ENCODE results near the gene PRKCH. TPM values are rescaled to one million over a fixed set of nuclear protein-coding genes. Genes with fewer than 3 reads are reported as not detected.

Gene PRKCH
- total RNA-seq, 2 donors from 2014 or later, result 24.6 to 73.6 TPM

DNA sequence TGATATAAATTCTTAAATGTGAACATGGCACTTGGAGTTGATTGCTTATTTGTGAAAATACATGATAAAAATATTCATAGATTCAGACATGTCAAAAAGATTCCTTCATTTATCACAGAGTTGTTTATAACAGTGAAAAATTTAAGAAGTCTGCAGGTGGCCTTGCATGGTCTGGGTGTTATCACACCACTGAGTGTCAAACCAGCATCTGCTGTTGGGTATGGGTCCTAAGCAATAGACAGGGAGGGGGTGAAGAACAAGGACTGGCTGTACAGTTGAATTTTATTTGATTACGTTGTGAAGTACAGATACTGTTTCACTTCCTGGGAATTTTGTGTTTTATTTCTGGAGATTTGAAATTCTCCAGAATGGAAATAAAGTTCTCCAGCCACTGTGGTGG is 193.5 kb downstream of the PRKCH start:
- Histone ChIP-seq H3K4me1 (ENCODE audit: control insufficient read depth in 1 of 2, low read depth in 2 of 2) (peaks cover 17 to 29% of the 10 kb centered on the region in 2 donors), H3K4me3 (no peak overlapping the region), H3K9me3 (no peaks in the 10 kb centered on the region), H3K27me3 (replicated peaks; ENCODE audit: insufficient read depth) (no peaks in the 10 kb centered on the region), H3K36me3 (no peaks in the 10 kb centered on the region), H3K27ac (no peak overlapping the region)
- ATAC-seq (ENCODE audit: insufficient number of reproducible peaks, low FRiP score, low read depth), result no peak
- no peak for DNase-seq (ENCODE audit: low spot score)
- TF ChIP-seq, protein P1, sequence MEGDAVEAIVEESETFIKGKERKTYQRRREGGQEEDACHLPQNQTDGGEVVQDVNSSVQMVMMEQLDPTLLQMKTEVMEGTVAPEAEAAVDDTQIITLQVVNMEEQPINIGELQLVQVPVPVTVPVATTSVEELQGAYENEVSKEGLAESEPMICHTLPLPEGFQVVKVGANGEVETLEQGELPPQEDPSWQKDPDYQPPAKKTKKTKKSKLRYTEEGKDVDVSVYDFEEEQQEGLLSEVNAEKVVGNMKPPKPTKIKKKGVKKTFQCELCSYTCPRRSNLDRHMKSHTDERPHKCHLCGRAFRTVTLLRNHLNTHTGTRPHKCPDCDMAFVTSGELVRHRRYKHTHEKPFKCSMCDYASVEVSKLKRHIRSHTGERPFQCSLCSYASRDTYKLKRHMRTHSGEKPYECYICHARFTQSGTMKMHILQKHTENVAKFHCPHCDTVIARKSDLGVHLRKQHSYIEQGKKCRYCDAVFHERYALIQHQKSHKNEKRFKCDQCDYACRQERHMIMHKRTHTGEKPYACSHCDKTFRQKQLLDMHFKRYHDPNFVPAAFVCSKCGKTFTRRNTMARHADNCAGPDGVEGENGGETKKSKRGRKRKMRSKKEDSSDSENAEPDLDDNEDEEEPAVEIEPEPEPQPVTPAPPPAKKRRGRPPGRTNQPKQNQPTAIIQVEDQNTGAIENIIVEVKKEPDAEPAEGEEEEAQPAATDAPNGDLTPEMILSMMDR (IDR thresholded peaks at IDR 0.05), result no peak

DNA sequence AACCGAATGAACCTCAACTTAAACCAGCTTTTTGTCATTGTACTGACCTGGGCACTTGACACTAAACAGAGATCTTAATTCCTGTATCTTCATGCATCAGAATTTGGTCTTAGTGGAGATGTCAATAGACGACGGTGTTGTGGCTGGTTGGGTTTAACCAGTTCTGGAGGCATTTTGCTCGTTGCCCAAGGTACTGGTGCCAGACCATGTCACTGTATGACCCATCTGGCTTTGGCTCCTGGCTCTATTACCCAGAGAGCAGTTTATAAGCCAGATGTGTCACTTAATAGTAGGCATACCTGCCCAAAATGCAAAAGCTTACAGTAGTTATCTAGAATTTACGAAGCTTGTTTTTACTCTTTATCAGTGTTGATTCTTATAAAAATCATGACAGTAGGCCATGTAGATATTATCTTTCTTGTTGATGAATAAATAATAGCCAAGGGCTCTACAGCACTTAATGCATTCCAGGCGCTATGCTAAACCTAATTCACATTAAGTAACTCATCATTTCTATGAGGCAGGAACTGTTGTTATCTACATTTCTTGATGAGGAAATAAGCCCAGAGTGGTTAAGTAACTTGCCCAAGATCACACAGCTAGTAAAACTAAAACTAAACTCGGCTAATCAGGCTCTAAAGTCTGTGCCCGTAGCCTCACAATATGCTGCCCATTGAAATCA is 194.2 kb downstream of the PRKCH start:
- Histone ChIP-seq H3K4me1 (ENCODE audit: control insufficient read depth in 1 of 2, low read depth in 2 of 2) (peaks cover 17 to 29% of the 10 kb centered on the region in 2 donors), H3K9me3 (no peaks in the 10 kb centered on the region), H3K27me3 (replicated peaks; ENCODE audit: insufficient read depth) (no peaks in the 10 kb centered on the region), H3K27ac (peak overlapping the region in 1 of 2 donors; percentile 11), H3K4me3 (no peak overlapping the region), H3K36me3 (no peaks in the 10 kb centered on the region)
- TF ChIP-seq, protein P1 (IDR thresholded peaks at IDR 0.05), result no peak
- no peak for DNase-seq (ENCODE audit: low spot score)
- ATAC-seq (ENCODE audit: insufficient number of reproducible peaks, low FRiP score, low read depth), result no peak

DNA sequence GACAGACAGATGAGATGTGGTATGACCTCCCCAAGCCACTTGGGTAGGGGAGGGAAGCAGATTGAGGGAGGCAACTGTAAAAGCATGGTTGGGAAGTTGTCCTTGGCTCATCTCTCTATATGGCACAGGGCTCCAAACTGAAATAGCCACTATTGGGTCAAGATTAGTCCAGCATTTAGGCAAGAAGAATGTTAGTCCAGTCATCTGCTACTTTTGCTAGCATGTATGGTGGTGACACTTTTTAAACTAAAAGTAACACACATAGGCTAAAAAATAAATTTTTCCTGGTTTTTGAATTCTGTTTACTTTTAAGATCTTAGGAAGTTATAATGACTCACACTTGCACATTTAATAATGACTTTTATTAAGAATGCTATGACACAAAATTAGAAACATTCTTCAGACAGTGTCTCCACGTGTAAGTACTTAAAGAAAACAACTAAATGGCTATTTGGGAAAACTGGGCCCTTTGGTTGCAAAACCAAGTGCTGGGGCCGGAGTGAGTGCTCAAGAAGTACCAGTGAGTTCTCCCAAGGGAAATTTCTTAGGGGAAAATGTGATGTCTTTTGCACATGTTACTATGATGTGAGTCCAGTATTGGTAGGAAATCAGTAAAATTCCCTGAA is 194.9 kb downstream of the PRKCH start:
- ATAC-seq (ENCODE audit: insufficient number of reproducible peaks, low FRiP score, low read depth) (no peak), DNase-seq (ENCODE audit: low spot score) (no peak)
- no peaks in the 10 kb centered on the region for H3K36me3 ChIP-seq
- H3K4me1 ChIP-seq (ENCODE audit: control insufficient read depth in 1 of 2, low read depth in 2 of 2), result peaks cover 17 to 29% of the 10 kb centered on the region in 2 donors
- no peak overlapping the region for H3K4me3 ChIP-seq
- peak overlapping the region in 1 of 2 donors; percentile 11 for H3K27ac ChIP-seq
- TF ChIP-seq, protein P1 (IDR thresholded peaks at IDR 0.05), result no peak
- no peaks in the 10 kb centered on the region for H3K27me3 ChIP-seq (replicated peaks; ENCODE audit: insufficient read depth)
- H3K9me3 ChIP-seq, result no peaks in the 10 kb centered on the region

DNA sequence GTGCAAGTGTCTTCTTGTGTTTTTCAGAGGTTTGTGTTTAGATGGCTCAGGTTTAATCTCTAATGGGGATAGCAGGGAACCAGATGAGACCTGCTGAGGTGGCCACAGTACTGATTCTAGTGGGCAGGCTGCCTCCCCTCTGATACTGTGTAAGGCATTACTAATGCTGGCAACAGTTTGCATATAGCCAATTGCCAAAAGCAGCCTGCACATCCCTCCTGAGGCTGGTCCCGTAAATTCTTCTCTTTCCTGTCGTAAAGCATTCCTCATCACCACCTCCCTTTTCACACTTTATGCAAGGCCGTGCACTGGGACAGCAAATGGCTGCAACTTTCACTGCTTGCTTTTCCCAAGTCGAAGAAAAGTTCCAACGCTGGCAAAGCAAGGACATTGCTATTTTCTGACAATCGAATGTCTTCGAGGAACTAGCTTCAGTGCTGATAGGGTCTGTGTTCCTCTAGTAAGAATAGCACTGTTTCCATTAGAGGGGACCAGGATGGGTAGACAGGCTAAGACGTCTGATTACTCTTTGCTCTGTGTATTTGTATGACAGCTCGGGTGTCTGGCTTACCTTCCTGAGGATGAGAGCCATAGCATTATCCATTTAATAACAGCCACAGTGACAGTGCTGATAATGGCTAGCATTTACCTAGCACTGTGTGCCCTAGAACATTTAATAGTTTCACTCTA is 195.7 kb downstream of the PRKCH start:
- Histone ChIP-seq H3K36me3 (no peaks in the 10 kb centered on the region), H3K9me3 (no peaks in the 10 kb centered on the region), H3K27me3 (replicated peaks; ENCODE audit: insufficient read depth) (no peaks in the 10 kb centered on the region), H3K4me1 (ENCODE audit: control insufficient read depth in 1 of 2, low read depth in 2 of 2) (peaks cover 15 to 29% of the 10 kb centered on the region in 2 donors), H3K27ac (no peak overlapping the region), H3K4me3 (no peak overlapping the region)
- TF ChIP-seq, protein P1 (IDR thresholded peaks at IDR 0.05), result no peak
- ATAC-seq (ENCODE audit: insufficient number of reproducible peaks, low FRiP score, low read depth), result peak; percentile 40
- no peak for DNase-seq (ENCODE audit: low spot score)

DNA sequence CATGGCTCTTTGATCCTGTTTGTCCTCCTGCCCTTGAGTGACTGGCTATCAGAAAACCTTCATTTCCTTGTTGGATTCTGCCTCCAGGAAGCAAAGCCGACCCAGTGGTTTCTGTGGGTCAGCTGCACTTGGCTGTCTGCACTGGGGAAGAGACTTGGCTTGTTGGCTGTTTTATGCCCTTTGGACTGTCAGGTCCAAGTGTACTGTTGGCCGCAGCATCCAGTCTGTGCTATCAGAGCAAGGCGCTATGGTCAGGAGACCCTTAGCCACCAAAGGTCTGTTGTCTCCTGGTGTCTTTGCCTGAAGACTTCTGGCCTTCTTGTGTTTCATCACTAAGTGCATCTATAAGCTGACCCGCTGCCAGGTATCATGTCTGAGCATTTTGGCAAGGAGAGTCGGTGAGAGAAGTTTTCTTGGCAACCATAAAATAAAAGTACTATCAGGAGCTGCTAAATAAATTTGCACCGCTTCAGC is 196.6 kb downstream of the PRKCH start:
- no peak for ATAC-seq (ENCODE audit: insufficient number of reproducible peaks, low FRiP score, low read depth)
- no peak overlapping the region for H3K27ac ChIP-seq
- no peaks in the 10 kb centered on the region for H3K36me3 ChIP-seq
- no peaks in the 10 kb centered on the region for H3K9me3 ChIP-seq
- DNase-seq (ENCODE audit: low spot score), result no peak
- H3K4me1 ChIP-seq (ENCODE audit: control insufficient read depth in 1 of 2, low read depth in 2 of 2), result peaks cover 15 to 31% of the 10 kb centered on the region in 2 donors
- H3K4me3 ChIP-seq, result no peak overlapping the region
- TF ChIP-seq, protein P1 (IDR thresholded peaks at IDR 0.05), result no peak
- H3K27me3 ChIP-seq (replicated peaks; ENCODE audit: insufficient read depth), result no peaks in the 10 kb centered on the region

Measured in thoracic aorta (tissue), 2 donors.